Neural cell (in vitro differentiated cells): ENCODE measurements around the gene SMIM22. TPM values are rescaled to one million over a fixed set of nuclear protein-coding genes. Genes with fewer than 3 reads are reported as not detected.

ENCODE experiments used
- H2AFZ ChIP-seq: fragments of 200-600, 300-800 bp; sonication (generic), shearing (Covaris generic); 2 replicates; pipeline ENCODE4 v1.6.0; 2014; ENCODE audit warnings: low read depth, mild to moderate bottlenecking, antibody characterized with exemption, low read length, moderate library complexity
- H3F3A ChIP-seq: fragments of 200-600 bp; shearing (Covaris generic); 2 replicates; pipeline ENCODE4 v1.6.1; 2016; ENCODE audit warnings: mild to moderate bottlenecking, moderate library complexity, mixed read lengths, antibody characterized with exemption, low read length; ENCODE audit not compliant: insufficient read depth, poor library complexity, severe bottlenecking
- H3K27ac ChIP-seq: fragments of 200-600, 300-800 bp; sonication (generic), shearing (Covaris generic); 2 replicates; pipeline ENCODE4 v1.5.1; 2014; ENCODE audit warnings: mild to moderate bottlenecking, low read length, moderate library complexity
- H3K27me3 ChIP-seq: fragments of 300-800, 200-600 bp; sonication (generic), shearing (Covaris generic); 2 replicates; pipeline ENCODE4 v1.6.0; 2014; ENCODE audit warnings: mild to moderate bottlenecking, low read depth, low read length, moderate library complexity; ENCODE audit not compliant: insufficient read depth
- H3K36me3 ChIP-seq: fragments of 300-800, 200-600 bp; sonication (generic), shearing (Covaris generic); 2 replicates; pipeline ENCODE4 v1.5.1; 2014; ENCODE audit warnings: mild to moderate bottlenecking, antibody characterized with exemption, low read length, moderate library complexity; ENCODE audit not compliant: insufficient read depth
- H3K4me2 ChIP-seq: fragments of 300-800, 200-600 bp; sonication (generic), shearing (Covaris generic); 2 replicates; pipeline ENCODE4 v1.6.0; 2014; ENCODE audit warnings: mild to moderate bottlenecking, low read length
- H3K4me3 ChIP-seq: fragments of 300-800, 200-600 bp; sonication (generic), shearing (Covaris generic); 2 replicates; pipeline ENCODE4 v1.5.1; 2014; ENCODE audit warnings: mild to moderate bottlenecking, low read length, moderate library complexity
- H3K79me2 ChIP-seq: fragments of 200-600 bp; shearing (Covaris generic); replicated peaks from 2 replicates; pipeline ENCODE4 v1.6.0; 2014; ENCODE audit warnings: mild to moderate bottlenecking, low read length, moderate library complexity; ENCODE audit not compliant: insufficient read depth
- H3K9ac ChIP-seq: fragments of 300-800, 200-600 bp; sonication (generic), shearing (Covaris generic); 2 replicates; pipeline ENCODE4 v1.6.1; 2016; ENCODE audit warnings: mild to moderate bottlenecking, low read length, mixed read lengths
- H3K9me2 ChIP-seq: fragments of 200-600 bp; shearing (Covaris generic); 2 replicates; pipeline ENCODE4 v1.6.1; 2016; ENCODE audit warnings: mild to moderate bottlenecking, low read length, mixed read lengths; ENCODE audit not compliant: insufficient read depth
- H3K9me3 ChIP-seq: fragments of 200-600, 300-800 bp; sonication (generic), shearing (Covaris generic); 2 replicates; pipeline ENCODE4 v1.6.1; 2016; ENCODE audit warnings: mild to moderate bottlenecking, mixed run types, low read length, moderate library complexity, mixed read lengths
- H4K20me1 ChIP-seq: fragments of 200-600 bp; shearing (Covaris generic); 2 replicates; pipeline ENCODE4 v1.6.1; 2016; ENCODE audit warnings: mild to moderate bottlenecking, mixed run types; ENCODE audit not compliant: insufficient read depth
- EP300 ChIP-seq: fragments of 450-650 bp; conservative IDR thresholded peaks from 2 replicates; pipeline ENCODE4 v1.6.1; 2014; ENCODE audit warnings: antibody characterized with exemption, mild to moderate bottlenecking, moderate library complexity; ENCODE audit not compliant: poor library complexity, severe bottlenecking
- EZH2 ChIP-seq: fragments of 200-600, 300-800 bp; shearing (Covaris generic), sonication (generic); IDR thresholded peaks from 2 replicates; pipeline ENCODE4 v1.6.1; 2014; ENCODE audit warnings: antibody characterized with exemption, low read length, borderline replicate concordance, mild to moderate bottlenecking; ENCODE audit not compliant: insufficient read depth, poor library complexity, severe bottlenecking
- MXI1 ChIP-seq: fragments of 450-650 bp; conservative IDR thresholded peaks from 2 replicates; pipeline ENCODE4 v1.6.1; 2014; ENCODE audit warnings: antibody characterized with exemption, mild to moderate bottlenecking; ENCODE audit not compliant: poor library complexity, severe bottlenecking
- POLR2AphosphoS5 ChIP-seq: IDR thresholded peaks from 2 replicates; pipeline ENCODE4 v1.6.1; 2012
- RAD21 ChIP-seq: fragments of 450-650 bp; conservative IDR thresholded peaks from 2 replicates; pipeline ENCODE4 v1.6.1; 2014; ENCODE audit warnings: antibody characterized with exemption, mild to moderate bottlenecking, moderate library complexity
- SMC3 ChIP-seq: fragments of 450-650 bp; conservative IDR thresholded peaks from 2 replicates; pipeline ENCODE4 v1.6.1; 2014; ENCODE audit warnings: antibody characterized with exemption, mild to moderate bottlenecking, moderate library complexity; ENCODE audit not compliant: poor library complexity
- TAF1 ChIP-seq: IDR thresholded peaks from 2 replicates; pipeline ENCODE4 v1.6.1; 2012; ENCODE audit warnings: low read depth
- polyA plus RNA-seq: library from polyadenylated mRNA; depleted of rRNA; stranded (reverse); fragments of >200 nt; gene quantifications from 2 replicates; pipeline ENCODE4 v1.2.3, GENCODE V29; 2014
- TF ChIP-seq, protein P1 (sequence below): IDR thresholded peaks from 2 replicates; pipeline ENCODE4 v1.6.1; 2012; ENCODE audit warnings: borderline replicate concordance
- TF ChIP-seq, protein P2 (sequence below): fragments of 450-650 bp; IDR thresholded peaks from 2 replicates; pipeline ENCODE4 v1.5.1; 2014; ENCODE audit warnings: antibody characterized with exemption, mild to moderate bottlenecking, moderate library complexity; ENCODE audit not compliant: poor library complexity, severe bottlenecking

The SMIM22 gene
- polyA plus RNA-seq, 1 donor from 2014 or later: not detected

DNA sequence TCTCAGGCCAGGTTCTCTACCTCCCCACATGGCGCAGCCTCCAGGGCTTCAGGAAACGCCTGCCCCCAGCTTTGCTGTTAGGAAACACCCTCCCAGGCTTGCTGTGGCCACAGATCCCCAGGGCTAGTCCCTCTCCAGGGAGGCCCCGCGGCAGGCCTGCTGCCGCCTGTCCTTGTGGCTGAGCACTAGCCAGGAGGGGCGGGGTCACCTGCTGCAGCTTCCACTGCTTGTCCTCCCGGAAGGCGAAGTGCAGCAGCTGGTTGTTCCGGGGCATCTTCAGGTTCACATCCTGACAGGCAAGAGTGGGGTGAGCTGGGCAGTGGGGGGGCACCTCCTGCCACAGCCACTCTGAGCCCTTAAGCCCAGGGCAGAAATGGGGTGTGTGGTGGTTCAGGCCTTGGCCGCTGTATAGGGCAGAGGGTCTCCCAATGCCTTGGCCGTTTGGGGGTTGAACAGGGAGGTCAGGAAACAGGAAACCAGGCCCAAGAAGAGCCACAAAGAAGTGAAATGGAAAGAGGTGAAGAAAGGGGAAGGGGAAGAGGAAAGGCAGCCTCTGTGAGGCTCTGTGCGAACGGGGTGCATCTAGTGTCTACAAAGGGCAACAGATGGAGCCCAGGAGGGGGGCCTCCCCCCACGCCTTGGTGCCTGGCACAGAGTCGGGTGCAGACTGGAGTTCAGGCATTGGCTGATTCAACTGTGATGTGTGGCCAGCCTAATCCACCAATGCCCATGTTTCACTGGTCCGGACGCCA lies 5.3 kb downstream of the SMIM22 start:
- H3K27ac ChIP-seq: no peak overlapping the region
- H3K9me3 ChIP-seq: no peaks in the 10 kb centered on the region
- H3K9ac ChIP-seq: no peak overlapping the region
- no peak overlapping the region for H2AFZ ChIP-seq
- no peaks in the 10 kb centered on the region for H3K79me2 ChIP-seq
- H3K4me3 ChIP-seq: peak overlapping the region; percentile 92
- H4K20me1 ChIP-seq: no peaks in the 10 kb centered on the region
- no peak overlapping the region for H3K4me2 ChIP-seq
- H3K27me3 ChIP-seq: no peaks in the 10 kb centered on the region
- no peaks in the 10 kb centered on the region for H3F3A ChIP-seq
- H3K36me3 ChIP-seq: no peaks in the 10 kb centered on the region
- H3K9me2 ChIP-seq: no peaks in the 10 kb centered on the region
- TF ChIP-seq, protein P1, sequence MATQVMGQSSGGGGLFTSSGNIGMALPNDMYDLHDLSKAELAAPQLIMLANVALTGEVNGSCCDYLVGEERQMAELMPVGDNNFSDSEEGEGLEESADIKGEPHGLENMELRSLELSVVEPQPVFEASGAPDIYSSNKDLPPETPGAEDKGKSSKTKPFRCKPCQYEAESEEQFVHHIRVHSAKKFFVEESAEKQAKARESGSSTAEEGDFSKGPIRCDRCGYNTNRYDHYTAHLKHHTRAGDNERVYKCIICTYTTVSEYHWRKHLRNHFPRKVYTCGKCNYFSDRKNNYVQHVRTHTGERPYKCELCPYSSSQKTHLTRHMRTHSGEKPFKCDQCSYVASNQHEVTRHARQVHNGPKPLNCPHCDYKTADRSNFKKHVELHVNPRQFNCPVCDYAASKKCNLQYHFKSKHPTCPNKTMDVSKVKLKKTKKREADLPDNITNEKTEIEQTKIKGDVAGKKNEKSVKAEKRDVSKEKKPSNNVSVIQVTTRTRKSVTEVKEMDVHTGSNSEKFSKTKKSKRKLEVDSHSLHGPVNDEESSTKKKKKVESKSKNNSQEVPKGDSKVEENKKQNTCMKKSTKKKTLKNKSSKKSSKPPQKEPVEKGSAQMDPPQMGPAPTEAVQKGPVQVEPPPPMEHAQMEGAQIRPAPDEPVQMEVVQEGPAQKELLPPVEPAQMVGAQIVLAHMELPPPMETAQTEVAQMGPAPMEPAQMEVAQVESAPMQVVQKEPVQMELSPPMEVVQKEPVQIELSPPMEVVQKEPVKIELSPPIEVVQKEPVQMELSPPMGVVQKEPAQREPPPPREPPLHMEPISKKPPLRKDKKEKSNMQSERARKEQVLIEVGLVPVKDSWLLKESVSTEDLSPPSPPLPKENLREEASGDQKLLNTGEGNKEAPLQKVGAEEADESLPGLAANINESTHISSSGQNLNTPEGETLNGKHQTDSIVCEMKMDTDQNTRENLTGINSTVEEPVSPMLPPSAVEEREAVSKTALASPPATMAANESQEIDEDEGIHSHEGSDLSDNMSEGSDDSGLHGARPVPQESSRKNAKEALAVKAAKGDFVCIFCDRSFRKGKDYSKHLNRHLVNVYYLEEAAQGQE: no peak
- TF ChIP-seq EP300 (no peak), RAD21 (no peak)
- TF ChIP-seq, protein P2, sequence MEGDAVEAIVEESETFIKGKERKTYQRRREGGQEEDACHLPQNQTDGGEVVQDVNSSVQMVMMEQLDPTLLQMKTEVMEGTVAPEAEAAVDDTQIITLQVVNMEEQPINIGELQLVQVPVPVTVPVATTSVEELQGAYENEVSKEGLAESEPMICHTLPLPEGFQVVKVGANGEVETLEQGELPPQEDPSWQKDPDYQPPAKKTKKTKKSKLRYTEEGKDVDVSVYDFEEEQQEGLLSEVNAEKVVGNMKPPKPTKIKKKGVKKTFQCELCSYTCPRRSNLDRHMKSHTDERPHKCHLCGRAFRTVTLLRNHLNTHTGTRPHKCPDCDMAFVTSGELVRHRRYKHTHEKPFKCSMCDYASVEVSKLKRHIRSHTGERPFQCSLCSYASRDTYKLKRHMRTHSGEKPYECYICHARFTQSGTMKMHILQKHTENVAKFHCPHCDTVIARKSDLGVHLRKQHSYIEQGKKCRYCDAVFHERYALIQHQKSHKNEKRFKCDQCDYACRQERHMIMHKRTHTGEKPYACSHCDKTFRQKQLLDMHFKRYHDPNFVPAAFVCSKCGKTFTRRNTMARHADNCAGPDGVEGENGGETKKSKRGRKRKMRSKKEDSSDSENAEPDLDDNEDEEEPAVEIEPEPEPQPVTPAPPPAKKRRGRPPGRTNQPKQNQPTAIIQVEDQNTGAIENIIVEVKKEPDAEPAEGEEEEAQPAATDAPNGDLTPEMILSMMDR: no peak

DNA sequence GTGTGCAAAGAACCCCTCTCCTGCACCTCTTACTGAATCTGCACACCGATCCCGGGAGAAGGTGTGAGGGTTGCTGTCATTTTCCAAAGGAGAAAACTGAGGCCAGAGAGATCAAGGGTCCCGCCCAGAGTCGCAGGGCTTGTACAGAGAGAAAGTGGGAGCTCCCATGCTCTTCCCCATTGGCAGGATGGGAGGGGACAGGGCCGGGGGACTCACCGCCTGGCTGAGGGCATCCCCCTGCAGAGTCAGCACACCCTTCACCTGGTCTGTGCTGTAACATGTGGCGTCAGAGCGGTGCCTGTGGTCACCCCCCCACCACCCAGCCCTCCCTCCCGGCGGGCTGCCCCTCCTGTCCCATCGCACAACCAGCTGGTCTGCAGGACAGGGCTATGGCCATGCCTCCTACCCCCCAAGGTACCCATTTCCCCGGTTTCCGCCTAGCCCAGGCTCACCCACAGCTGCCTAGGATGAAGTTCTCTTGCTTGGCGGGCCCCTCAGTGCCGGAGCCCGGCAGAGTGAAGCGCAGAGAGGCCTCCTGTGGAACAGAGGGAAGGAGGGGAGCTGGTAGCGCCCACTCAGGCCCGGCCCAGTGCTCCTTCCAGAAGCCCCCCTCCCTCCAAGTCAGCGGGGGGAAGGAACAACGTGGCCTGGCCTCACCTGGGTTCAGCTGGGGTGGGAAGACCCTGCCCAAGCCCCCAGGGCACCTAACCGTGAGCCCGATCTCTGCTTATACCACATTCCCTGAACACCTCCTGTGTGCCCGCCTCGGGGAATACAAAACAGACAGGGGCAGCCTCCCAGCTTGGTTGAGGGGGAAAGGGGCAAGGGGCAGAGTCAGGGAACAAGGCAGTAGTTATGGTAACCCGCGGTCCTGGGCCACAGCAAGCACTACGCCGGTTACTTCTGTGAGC lies 6.1 kb downstream of the SMIM22 start:
- Histone ChIP-seq H3K9me3 (no peaks in the 10 kb centered on the region), H3K27me3 (no peaks in the 10 kb centered on the region), H3K9me2 (no peaks in the 10 kb centered on the region), H3K4me2 (peak overlapping the region; percentile 62), H3K79me2 (no peaks in the 10 kb centered on the region), H2AFZ (no peak overlapping the region), H3K36me3 (no peaks in the 10 kb centered on the region), H3F3A (no peaks in the 10 kb centered on the region), H4K20me1 (no peaks in the 10 kb centered on the region), H3K27ac (peak overlapping the region; percentile 86), H3K9ac (peak overlapping the region; percentile 83), H3K4me3 (peak overlapping the region; percentile 92)
- TF ChIP-seq SMC3 (no peak), POLR2AphosphoS5 (no peak), TAF1 (no peak), EP300 (no peak), EZH2 (no peak), MXI1 (no peak), RAD21 (no peak)
- TF ChIP-seq, protein P1: no peak
- TF ChIP-seq, protein P2: no peak
